Inflammatory macrophage treated with lipopolysaccharide for 1 hour (primary cell): ENCODE results near the gene GABARAPL1.

Experiments used
- DNase-seq, 2 donors: peaks; one replicate each; pipeline ENCODE4 v3.0.0-alpha.2; 2020 to 2022

The GABARAPL1 gene

GRCh38 chr12:10235761-10236631, 23.3 kb downstream of the GABARAPL1 start:
- peak; percentile 22 to 73 for DNase-seq

- DNase-seq = no peak
These were observed 24.0 kb downstream of the GABARAPL1 start for GRCh38 chr12:10236720-10237119.

- DNase-seq = no peak
These were observed 25.8 kb downstream of the GABARAPL1 start for GRCh38 chr12:10238526-10238925.

GRCh38 chr12:10241290-10241689, 28.6 kb downstream of the GABARAPL1 start:
- DNase-seq = no peak

- no peak for DNase-seq
These were observed 29.1 kb downstream of the GABARAPL1 start for GRCh38 chr12:10241727-10242126.

- no peak for DNase-seq
These were observed 29.9 kb downstream of the GABARAPL1 start for GRCh38 chr12:10242539-10242938.

GRCh38 chr12:10243818-10244520, 31.3 kb downstream of the GABARAPL1 start:
- peak; percentile 28 to 45 for DNase-seq

DNA sequence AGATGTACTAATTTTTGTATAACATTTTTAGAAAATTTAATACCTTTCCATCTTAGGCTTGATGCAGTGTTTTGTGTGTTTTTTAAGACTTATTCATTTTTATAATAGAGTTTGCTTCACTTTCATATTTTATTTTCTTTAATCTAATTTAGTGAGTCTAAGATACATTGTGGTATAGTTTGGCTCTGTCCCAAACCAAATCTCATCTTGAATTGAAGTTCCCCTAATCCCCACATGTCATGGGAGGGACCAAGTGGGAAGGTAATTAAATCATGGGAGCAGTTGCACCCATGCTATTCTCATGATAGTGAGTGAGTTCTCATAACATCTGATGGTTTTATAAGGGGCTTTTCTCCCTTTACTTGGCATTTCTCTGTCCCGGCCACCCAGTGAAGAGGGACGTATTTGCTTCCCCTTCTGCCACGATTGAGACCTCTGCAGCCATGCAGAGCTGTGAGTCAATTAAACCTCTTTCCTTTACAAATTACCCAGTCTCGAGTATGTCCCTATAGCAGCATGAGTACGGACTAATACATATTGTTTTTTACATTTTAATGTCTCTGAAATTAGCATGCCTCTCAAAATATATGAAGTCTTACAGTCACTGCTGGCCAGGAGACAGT, 34.9 kb downstream of the GABARAPL1 start:
- peak in 1 of 2 donors; percentile 9 for DNase-seq

DNA sequence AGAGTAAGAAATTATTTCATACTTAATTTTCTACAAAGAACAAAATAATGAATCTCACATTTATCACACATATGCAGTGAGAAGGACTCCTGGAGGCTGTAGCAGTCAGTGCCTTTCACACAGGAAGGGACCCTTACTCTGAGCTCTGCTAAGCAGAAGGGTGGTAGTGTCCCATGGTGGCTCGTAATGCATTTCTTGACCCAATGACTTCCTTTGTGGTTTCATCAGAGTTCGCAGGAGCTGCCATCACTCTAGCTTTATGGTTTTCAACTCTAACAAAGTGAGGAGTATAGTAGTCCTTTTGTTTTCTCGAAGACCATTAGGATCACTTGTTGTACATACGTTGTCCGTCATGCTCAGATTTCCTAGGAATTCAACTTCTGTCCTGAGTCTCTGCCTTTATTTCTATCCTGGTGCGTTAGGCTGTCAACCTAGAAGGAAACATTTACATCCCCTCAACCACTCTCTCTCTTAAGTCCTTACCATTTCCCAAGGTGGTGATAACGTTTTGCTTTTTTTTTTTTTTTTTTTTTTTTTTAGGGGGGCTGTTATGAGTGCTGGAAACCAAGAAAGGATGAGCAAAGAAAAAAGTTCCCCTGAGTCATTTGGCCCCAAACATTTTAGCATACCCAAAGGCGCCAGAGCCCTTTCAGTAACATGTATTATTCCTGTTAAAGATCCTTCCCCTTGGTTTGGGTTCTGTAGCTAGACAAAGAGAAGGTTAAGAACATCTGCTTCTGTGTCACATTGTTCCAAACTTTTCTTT, 37.2 kb downstream of the GABARAPL1 start:
- DNase-seq = no peak

GRCh38 chr12:10251669-10252068, 39.0 kb downstream of the GABARAPL1 start:
- no peak for DNase-seq

- no peak for DNase-seq
These were observed 39.5 kb downstream of the GABARAPL1 start for GRCh38 chr12:10252201-10252600.

DNA sequence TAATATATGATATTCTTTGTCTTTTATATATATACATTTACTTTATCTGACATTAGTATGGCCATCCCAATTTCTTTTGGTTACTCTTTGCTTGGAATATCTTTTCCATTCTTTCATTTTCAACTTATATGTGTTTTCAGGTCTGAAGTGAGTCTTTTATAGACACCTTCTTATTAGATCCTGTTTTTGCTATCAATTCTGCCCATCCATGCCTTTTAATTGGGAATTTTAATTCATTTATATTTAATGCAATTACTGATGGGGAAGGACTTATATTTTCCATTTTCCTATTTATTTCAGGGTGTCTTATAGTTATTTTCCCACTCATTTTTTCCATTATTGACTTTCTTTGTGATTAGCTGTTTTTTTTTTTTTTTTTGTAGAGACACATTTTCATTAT, 43.4 kb downstream of the GABARAPL1 start:
- DNase-seq = no peak

DNA sequence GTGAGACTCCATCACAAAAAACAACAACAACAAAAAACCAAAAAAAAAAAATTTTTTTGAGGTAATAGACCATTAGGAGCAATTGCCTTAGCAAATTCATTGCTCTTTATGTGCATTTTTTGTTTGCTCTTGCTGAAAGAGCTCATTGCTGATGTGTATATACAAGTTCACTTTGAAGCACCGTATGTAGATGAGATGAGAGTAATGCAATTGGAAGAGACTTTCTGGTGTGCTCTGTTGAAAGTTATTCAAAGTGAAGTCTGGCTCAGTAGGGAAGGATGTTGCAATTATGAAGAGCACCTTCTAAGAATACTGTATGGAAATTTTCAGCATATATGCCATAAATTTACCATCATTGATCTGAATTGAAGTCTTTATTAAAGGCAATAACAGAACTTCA, 48.2 kb downstream of the GABARAPL1 start:
- DNase-seq = no peak

DNA sequence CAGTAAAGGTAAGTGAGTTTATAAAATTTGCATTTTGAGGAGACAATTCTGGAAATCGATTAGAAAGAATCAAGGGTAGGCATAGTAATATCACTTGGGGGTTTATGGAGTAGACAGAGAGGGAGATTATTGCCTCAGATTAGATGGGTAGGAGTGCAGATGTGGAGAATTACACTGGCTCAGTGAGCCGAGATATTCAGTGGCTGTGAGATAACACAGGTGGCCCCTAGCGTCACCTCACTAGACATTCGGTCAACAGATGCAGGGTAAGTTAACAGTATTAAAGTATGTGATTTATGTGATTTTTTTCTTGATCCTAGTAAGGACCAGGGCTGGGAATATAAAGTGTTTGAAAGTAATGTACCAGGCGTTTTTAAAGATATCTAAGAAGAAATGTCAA, 55.4 kb downstream of the GABARAPL1 start:
- no peak for DNase-seq

GRCh38 chr12:10272467-10272866, 59.8 kb downstream of the GABARAPL1 start:
- DNase-seq = no peak
